ENCODE data around the gene BCAS1. TPM values are rescaled to one million over a fixed set of nuclear protein-coding genes. Genes with fewer than 3 reads are reported as not detected.

BCAS1 gene
- total RNA-seq, 1 experiment from 2014 or later, result 4.0 TPM

DNA sequence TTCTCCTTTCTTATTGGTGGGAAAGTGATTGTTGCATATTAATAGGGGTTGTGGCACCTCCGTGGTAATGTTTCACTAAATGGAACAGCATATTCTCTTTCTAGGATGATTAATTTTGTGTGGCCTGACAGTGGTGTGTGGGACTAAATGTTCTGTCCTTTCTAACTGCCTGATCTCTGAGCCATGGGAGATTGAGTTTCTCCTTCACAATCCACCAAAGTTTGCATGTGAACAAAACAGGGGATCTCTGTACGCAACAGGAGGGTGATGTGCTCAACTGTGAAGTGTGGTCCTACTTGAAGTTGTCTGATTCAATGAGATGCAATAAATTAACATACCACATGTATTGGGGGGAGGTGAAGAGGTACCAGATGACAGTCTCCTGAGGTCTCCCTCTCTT lies 19.3 kb downstream of the BCAS1 start:
- no peak for DNase-seq
- ChIA-PET POLR2A (ENCODE audit: unreplicated experiment) (no interaction called here), CTCF (no interaction called here)
- BruUV-seq (replicated peaks), result no TSS peak
- Histone ChIP-seq H3K9me2 (ENCODE audit: insufficient read depth) (0 out of 2 replicates have a peak, but pooled peaks cover 6% of the 10 kb centered on the region), H3F3A (ENCODE audit: insufficient read depth, low read depth) (no peaks in the 10 kb centered on the region), H3K9me3 (ENCODE audit: insufficient read depth, low read depth) (peaks cover 5% of the 10 kb centered on the region; the same call in 1 of the 2 replicates), H3K4me2 (no peak overlapping the region), H4K20me1 (ENCODE audit: insufficient read depth) (no peaks in the 10 kb centered on the region), H3K27me3 (ENCODE audit: insufficient read depth, low read depth) (no peaks in the 10 kb centered on the region), H2AFZ (no peak overlapping the region), H3K4me3 (no peak overlapping the region), H3K27ac (no peak overlapping the region), H3K4me1 (replicated peaks; ENCODE audit: insufficient read depth) (peaks cover 5% of the 10 kb centered on the region; the same call in 1 of the 2 replicates), H3K79me2 (ENCODE audit: low read depth) (no peaks in the 10 kb centered on the region), H3K36me3 (ENCODE audit: low read depth) (no peaks in the 10 kb centered on the region)
- TF ChIP-seq EZH2 (IDR thresholded peaks at IDR 0.05; ENCODE audit: low read depth), result no peak
- TF ChIP-seq, protein P1, sequence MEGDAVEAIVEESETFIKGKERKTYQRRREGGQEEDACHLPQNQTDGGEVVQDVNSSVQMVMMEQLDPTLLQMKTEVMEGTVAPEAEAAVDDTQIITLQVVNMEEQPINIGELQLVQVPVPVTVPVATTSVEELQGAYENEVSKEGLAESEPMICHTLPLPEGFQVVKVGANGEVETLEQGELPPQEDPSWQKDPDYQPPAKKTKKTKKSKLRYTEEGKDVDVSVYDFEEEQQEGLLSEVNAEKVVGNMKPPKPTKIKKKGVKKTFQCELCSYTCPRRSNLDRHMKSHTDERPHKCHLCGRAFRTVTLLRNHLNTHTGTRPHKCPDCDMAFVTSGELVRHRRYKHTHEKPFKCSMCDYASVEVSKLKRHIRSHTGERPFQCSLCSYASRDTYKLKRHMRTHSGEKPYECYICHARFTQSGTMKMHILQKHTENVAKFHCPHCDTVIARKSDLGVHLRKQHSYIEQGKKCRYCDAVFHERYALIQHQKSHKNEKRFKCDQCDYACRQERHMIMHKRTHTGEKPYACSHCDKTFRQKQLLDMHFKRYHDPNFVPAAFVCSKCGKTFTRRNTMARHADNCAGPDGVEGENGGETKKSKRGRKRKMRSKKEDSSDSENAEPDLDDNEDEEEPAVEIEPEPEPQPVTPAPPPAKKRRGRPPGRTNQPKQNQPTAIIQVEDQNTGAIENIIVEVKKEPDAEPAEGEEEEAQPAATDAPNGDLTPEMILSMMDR (conservative IDR thresholded peaks at IDR 0.05), result no peak
- intact Hi-C loops (cut with micrococcal nuclease; ENCODE audit: unreplicated experiment), result no loop called here

DNA sequence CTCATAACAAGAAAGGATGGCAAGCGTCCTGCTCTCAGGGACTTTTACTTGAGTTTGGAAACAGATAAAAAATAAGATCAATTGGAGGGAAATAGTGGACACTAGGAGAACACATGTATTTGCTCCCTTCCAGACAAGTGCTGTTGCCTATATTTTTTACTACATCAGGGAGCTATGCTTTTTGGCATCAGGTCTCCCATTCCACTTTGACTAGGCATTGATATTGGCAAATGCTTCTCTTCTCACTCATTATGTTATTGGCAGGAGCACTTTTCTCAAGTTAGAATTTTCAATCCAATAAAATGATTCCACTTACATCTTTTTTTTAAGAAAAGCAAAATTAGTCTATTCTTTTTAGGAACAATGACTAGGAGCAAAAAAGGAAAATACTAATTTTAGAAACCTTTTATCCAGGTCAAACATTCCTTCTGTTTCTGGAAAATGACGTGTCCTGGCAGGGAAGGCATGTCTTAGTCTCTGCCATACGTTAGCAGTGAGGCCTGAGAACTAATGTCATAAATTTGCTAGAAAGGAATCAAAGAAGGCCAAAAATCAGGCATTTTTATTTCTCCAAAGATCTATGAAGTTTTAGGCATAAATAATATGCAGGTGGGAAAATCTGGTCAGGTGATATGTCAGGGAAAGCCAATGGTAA lies 21.4 kb downstream of the BCAS1 start:
- BruUV-seq (replicated peaks), result no TSS peak
- no peaks in the 10 kb centered on the region for H3K79me2 ChIP-seq (ENCODE audit: low read depth)
- no peak overlapping the region for H3K4me2 ChIP-seq
- peaks cover 5% of the 10 kb centered on the region; the same call in 1 of the 2 replicates for H3K4me1 ChIP-seq (replicated peaks; ENCODE audit: insufficient read depth)
- no peak overlapping the region for H3K27ac ChIP-seq
- DNase-seq, result no peak
- H3K9me2 ChIP-seq (ENCODE audit: insufficient read depth), result 0 out of 2 replicates have a peak, but pooled peaks cover 6% of the 10 kb centered on the region
- intact Hi-C loops (cut with micrococcal nuclease; ENCODE audit: unreplicated experiment), result no loop called here
- no peak for TF ChIP-seq EZH2 (IDR thresholded peaks at IDR 0.05; ENCODE audit: low read depth)
- TF ChIP-seq, protein P1 (conservative IDR thresholded peaks at IDR 0.05), result no peak
- no peaks in the 10 kb centered on the region for H3K27me3 ChIP-seq (ENCODE audit: insufficient read depth, low read depth)
- no peaks in the 10 kb centered on the region for H3K36me3 ChIP-seq (ENCODE audit: low read depth)
- ChIA-PET CTCF (no interaction called here), POLR2A (ENCODE audit: unreplicated experiment) (no interaction called here)
- H3K9me3 ChIP-seq (ENCODE audit: insufficient read depth, low read depth), result 0 out of 2 replicates have a peak, but pooled peaks cover 5% of the 10 kb centered on the region
- H2AFZ ChIP-seq, result no peak overlapping the region
- H3K4me3 ChIP-seq, result no peak overlapping the region
- H3F3A ChIP-seq (ENCODE audit: insufficient read depth, low read depth), result no peaks in the 10 kb centered on the region
- no peaks in the 10 kb centered on the region for H4K20me1 ChIP-seq (ENCODE audit: insufficient read depth)

DNA sequence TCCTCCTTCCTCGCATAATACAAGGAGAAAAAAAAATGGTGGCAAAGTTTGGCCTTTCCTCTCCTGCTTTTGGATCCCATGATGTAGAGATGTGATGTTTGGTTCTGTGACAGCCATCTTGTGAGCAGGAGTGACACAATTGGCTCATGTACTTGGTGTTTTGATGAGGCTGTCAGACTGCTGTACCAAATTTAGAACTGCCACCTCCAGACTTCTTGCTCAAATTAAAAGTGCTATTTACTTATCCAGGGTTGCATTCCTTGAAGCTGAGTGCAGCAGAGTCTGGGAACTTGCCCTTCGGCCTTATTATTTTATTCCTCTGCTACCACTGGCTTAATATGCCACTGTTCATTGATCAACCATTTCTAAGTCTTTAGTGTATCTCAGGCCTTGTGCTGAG lies 21.9 kb downstream of the BCAS1 start:
- H2AFZ ChIP-seq, result no peak overlapping the region
- no peaks in the 10 kb centered on the region for H3K79me2 ChIP-seq (ENCODE audit: low read depth)
- H3K4me2 ChIP-seq, result no peak overlapping the region
- H4K20me1 ChIP-seq (ENCODE audit: insufficient read depth), result no peaks in the 10 kb centered on the region
- H3K4me1 ChIP-seq (replicated peaks; ENCODE audit: insufficient read depth), result peaks cover 5% of the 10 kb centered on the region; the same call in 1 of the 2 replicates
- peak in 1 of 2 experiments; percentile 55 for DNase-seq
- intact Hi-C loops (cut with micrococcal nuclease; ENCODE audit: unreplicated experiment), result no loop called here
- no peaks in the 10 kb centered on the region for H3K27me3 ChIP-seq (ENCODE audit: insufficient read depth, low read depth)
- H3K9me3 ChIP-seq (ENCODE audit: insufficient read depth, low read depth), result 0 out of 2 replicates have a peak, but pooled peaks cover 5% of the 10 kb centered on the region
- no peak overlapping the region for H3K27ac ChIP-seq
- H3F3A ChIP-seq (ENCODE audit: insufficient read depth, low read depth), result no peaks in the 10 kb centered on the region
- H3K4me3 ChIP-seq, result no peak overlapping the region
- POLR2A ChIA-PET (ENCODE audit: unreplicated experiment), result no interaction called here
- TF ChIP-seq, protein P1 (conservative IDR thresholded peaks at IDR 0.05), result no peak
- TF ChIP-seq EZH2 (IDR thresholded peaks at IDR 0.05; ENCODE audit: low read depth), result no peak
- no peaks in the 10 kb centered on the region for H3K36me3 ChIP-seq (ENCODE audit: low read depth)
- no TSS peak for BruUV-seq (replicated peaks)
- CTCF ChIA-PET, result no interaction called here
- 0 out of 2 replicates have a peak, but pooled peaks cover 2% of the 10 kb centered on the region for H3K9me2 ChIP-seq (ENCODE audit: insufficient read depth)
